Measurements from ENCODE around the gene UTF1.
"Not testable (repeated sequence)": the region's sequence is repeated elsewhere in the genome, so short reads cannot be mapped to it uniquely, and the experiment has no call there.

Gene UTF1

DNA sequence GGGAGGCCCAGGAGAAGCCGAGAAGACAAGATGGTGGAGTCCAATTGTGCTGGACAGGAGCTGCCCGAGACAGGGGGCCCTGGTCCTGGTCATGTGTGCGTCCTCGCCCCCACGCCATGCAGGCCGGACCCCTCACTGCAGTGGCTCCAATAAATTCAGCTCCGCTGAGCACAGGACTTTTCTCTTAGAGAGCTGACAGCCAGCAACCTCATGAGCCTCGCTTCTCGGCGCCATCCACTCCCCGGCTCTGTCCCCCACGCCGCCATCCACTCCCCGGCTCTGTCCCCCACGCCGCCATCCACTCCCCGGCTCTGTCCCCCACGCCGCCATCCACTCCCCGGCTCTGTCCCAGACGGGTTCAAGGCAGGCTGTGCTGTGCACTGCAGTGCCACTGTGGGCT, 2.8 kb upstream of the UTF1 start:
- DNase-seq (ENCODE audit: low spot score), result no peak

DNA sequence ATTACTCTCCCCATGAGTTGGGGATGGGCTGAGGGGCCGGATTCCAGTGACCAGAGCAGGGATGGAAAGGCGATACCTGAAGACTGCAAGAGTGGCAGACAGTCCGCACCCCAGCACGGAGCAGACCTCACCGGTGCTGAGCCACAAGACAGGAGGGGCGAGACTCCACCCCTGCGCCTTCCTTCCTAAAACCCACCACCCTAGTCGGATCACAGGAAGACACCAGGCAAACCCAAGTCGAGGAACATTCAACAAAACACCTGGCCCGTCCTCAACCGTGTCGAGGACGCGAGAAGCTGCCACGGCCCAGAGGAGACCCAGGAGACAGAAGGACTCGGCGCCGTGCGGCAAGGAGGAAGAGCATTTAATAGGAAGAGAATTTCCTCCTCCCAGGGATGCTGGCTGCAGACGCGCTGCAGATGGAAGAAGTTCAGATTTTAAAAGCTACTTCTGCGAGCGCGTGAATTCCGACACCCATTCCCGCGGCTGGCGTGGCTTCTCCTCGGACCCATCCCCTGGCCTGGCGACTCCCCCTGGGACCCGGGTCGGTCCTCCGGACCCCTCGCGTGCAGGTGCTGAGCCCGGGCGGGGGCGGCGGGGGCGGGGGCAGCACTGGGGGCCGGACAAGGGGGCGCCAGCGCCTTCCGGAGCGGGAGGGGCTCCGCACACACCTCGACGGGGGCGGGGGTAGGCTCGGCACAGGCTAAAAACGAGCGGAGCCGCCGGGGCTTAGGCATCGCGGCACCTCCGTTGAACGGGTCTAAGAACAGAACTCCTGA, 563 bp upstream of the UTF1 start:
- no peak for DNase-seq (ENCODE audit: low spot score)

DNA sequence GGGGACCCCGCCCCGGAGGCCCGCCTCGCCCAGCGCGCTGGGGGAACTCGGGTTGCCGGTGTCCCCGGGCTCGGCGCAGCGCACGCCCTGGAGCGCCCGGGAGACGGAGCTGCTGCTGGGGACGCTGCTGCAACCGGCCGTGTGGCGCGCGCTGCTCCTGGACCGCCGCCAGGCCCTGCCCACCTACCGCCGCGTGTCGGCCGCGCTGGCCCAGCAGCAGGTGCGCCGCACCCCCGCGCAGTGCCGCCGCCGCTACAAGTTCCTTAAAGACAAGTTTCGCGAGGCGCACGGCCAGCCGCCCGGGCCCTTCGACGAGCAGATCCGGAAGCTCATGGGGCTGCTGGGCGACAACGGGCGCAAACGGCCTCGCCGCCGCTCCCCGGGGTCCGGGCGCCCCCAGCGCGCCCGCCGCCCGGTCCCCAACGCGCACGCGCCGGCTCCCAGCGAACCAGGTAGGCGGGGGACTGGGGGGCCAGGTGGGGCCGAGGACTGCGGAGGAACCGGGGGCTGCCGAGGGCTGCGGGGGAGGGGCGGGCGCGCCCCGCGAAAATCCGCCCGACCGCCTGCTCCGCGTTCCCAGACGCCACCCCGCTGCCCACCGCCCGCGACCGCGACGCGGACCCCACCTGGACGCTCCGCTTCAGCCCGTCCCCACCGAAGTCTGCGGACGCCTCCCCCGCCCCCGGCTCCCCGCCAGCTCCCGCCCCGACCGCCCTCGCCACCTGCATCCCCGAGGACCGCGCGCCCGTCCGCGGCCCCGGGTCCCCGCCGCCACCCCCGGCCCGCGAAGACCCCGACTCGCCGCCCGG, 574 bp downstream of the UTF1 start:
- no peak for DNase-seq (ENCODE audit: low spot score)

DNA sequence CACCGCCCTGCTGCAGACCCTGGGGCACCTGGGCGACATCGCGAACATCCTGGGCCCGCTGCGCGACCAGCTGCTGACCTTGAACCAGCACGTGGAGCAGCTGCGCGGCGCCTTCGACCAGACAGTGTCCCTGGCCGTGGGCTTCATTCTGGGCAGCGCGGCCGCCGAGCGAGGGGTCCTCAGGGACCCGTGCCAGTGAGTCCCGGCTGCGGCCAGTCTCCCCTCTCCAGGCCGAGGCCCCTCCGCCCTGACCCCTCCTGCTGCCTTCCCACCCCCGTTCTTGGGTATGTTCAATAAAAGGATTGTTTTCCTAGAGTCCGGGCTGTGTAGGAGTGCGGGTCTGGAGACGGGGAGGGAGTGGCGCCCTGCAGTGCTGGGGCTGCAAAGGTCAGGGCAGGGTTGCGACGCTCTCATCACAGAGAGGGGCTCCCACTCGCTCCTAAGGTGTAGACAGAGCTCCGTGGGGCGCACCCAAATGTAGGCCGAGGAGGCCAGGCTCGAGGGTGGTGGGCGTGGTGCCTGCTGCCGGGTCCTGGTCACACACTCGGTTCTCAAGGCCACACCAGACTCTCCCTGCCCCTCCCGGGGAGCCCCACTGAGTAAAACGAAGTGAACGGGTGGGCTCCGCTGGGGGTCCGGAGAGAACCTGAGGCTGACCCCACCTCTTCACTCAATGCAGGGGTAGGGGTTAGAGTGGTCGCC, 1.4 kb downstream of the UTF1 start:
- no peak for DNase-seq (ENCODE audit: low spot score)

DNA sequence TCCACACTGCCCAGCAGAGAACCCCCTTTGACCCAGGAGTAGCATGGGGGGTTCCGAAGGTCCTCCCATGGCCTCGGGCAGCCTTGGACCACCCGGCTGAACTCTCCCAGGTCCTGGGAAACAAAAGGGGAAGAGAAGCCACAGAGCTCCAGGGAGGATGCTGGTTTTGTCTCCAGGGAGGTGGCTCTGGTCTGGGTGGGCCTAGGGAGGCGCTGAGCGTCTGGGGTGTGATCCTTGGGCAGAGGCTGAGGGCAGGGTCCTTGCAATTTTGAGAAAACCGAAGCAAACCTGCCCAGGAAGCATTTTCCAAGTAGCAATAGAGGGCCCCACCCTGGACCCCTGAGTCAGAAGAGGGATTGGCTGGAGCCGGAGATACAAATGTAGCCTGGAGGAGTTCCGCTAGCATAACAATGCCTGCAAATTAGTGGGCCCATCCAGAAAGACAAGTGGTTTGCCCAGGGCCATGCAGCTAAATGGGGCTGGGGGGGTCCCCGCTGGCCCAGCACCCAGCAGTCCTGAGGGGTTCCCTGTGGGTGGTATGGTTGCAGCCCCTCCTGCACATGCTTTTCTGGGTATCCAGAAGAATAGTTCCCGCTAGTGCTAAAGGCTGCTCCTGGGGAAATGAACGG, 2.0 kb downstream of the UTF1 start:
- no peak for DNase-seq (ENCODE audit: low spot score)

DNA sequence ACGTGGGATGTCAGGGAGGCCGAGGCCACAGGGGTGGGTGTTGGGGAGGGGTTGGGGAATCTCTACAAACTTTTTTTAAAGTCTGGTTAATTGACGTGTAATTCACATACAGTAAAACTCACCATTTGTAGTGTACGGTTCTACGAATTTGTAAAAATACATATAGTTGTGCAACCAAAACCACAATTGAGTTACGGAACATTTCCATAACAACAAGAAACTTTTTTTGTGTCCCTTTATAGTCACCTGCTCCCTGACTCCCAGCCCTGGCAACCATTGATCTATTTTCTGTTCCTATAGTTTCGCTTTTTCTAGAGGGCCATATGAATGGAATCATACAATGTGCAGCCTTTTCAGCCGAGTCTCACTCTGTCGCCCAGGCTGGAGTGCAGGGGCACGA, 4.8 kb downstream of the UTF1 start:
- not testable (repeated sequence) for DNase-seq (ENCODE audit: low spot score)

DNA sequence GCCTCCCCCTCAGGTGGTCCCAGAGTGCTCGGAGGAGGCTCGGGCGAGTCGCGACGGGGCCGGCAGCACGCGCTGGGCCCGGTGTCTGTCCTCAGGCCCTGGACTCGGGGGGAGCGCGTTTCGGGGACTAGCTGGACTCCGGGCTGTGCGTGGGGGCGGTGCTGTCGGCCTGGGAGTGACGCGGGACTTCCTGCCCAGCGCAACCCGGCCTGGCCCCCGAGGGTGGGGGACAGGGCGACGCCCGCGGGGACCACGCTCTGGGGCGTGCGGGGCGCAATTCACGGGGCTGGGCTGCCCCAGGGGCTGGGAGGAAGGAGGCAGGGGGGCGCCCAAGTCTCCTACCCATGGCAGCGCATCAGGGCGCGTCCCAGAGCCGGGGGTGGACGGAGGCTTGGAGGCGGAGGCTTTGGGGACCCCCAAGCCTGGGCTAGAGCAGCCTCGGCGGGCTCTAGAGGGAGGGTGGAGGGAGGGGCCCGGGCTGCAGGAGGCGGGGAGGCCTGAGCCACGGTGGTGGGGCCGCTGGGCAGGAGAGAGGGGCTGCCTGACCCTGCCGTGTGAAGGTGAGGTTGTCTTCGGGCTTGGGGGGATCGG, 5.3 kb downstream of the UTF1 start:
- no peak for DNase-seq (ENCODE audit: low spot score)

DNA sequence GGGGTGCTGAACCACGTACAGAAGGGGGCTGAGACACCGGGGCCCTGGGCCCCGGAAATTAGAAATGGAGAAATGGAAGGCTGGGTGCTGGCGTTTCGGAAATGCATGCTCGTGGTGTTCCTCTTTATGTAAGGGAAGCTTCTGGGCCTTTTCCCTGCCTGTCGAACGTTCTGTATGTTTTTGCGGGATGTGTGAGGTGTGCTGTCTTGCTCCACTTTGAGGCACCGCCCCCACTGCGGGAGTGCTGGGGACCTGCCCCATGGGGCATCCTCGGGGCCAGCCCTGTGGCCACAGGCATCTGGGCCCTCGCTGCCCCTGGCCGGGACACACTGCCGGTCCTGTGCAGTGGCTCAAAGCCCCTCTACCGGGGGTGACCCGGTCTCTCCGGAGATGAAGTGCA, 5.9 kb downstream of the UTF1 start:
- no peak for DNase-seq (ENCODE audit: low spot score)

DNA sequence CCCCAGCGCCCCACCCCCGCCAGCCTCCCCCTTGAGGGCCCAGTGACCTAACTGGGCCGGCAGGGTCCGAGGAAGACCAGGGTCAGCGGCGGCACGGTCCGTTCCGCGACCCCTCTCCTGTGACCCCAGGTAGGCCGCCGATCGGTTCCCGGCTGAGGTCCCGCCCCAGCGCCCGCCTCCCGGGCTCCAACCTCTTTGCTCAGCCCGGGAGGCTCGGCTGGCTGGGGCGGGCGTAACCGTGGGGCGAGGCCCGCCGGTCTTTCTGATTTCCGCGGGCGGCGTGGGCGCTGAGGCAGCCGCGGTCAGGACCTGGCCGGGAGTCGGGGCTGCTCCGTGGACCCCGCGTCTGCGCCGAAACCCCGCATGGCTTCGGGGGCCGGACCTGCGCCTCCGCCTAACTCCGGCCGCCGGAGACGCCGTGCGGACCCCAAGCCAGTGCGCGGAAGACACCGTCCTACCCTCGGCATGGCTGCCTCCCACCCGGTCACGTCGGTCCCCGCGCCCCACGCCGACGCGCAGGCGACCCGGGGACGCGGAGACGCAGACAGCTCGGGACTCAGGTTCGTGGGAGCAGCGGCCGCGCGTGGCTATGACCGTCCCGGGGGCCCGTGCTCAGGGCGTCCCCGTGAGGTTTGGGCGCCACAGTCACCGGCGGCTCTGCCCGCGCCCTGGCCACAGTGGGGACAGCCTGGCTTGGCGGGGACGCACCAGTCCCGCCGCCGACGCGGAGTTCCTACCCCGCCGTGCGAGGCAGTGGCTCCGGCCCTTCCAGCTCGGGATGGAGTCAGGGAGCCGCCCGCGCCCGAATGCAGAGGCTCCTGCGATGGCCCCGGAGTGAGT, 6.6 kb downstream of the UTF1 start:
- DNase-seq (ENCODE audit: low spot score), result no peak

DNA sequence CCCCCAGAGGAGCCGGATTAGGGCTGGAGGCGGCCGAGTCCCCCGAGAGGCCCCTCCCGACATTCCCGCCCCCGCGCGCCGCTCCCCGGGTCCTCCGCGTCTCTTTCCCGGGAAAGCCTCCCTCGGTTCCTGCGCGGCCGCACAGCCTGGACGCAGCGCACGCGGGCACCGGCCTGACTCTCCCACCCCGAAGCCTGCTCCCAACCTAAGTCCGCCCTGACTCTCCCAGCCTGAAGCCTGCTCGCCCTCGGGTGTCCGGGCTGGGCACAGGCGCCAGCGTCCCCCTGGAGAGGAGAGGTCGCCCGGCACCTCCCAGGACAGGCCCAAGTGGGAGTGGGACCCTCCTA, 7.2 kb downstream of the UTF1 start:
- no peak for DNase-seq (ENCODE audit: low spot score)

DNA sequence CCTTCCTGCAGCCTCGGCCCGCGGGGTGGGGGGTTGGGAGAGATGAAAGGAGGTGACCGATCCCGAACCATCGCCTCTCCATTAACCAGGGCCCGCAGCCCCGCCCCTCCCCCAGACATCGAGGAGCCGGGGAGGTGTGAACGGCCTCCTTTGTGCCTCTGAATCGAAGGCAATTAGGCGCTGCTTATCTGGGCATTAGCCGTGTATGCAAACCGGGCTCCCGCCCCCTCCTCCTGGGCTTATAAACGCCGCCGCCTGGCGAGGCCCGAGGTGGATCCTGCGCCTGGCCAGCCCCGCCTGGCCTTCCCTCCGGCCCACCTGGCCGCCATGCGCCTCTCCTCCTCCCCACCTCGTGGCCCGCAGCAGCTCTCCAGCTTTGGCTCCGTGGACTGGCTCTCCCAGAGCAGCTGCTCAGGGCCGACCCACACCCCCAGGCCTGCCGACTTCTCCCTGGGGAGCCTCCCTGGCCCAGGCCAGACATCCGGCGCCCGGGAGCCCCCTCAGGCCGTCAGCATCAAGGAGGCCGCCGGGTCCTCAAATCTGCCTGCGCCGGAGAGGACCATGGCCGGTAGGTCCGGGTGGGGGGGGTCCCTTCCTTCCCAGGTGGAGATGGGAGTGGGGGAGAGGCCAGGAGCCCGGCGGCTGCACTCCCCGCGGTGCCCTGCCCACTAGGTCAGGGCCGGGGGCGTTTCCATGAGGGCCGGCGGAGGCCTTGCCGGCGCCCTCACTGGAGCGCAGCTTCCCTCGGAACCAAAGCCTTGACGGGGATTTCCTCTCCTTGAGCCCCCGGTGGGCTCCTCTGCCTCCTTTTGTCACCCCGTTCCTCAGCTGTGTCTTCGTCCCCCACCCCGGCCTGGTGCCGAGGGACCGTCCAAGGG, 7.8 kb downstream of the UTF1 start, which contains the start of gene VENTX:
TSS of gene VENTX (plus strand) at position 268 of the 878 bp plus-strand sequence. CDS start at position 328, 60 bp downstream.
- no peak for DNase-seq (ENCODE audit: low spot score)

DNA sequence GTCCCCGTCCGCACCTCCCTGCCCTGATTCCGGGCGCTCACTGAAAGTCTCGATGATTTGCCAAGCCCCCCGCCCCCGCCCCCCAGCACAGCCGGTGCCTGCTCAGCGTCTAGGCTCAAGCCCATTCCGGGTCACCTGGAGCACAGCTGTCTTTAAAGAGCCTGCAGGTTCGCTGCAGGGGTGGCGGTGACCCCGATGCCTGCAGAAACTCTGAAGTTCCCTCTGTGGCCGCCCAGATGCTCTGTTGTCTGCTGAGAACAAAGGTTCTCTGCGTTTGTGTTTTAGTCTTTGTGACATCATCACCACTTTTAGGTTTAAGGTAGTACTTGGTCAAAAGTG, 8.4 kb downstream of the UTF1 start:
- no peak for DNase-seq (ENCODE audit: low spot score)

DNA sequence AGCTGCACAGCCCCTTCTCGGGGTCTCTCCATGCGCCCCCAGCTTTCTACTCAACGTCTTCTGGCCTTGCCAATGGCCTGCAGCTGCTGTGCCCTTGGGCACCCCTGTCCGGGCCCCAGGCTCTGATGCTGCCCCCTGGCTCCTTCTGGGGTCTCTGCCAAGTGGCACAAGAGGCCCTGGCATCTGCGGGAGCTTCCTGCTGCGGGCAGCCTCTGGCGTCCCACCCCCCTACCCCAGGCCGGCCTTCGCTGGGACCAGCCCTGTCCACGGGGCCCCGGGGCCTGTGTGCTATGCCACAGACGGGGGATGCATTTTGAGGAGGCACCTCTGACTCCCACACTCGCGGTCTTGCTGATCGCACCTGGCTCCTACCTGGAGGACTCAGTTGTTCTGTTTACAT, 10.0 kb downstream of the UTF1 start:
- no peak for DNase-seq (ENCODE audit: low spot score)

DNA sequence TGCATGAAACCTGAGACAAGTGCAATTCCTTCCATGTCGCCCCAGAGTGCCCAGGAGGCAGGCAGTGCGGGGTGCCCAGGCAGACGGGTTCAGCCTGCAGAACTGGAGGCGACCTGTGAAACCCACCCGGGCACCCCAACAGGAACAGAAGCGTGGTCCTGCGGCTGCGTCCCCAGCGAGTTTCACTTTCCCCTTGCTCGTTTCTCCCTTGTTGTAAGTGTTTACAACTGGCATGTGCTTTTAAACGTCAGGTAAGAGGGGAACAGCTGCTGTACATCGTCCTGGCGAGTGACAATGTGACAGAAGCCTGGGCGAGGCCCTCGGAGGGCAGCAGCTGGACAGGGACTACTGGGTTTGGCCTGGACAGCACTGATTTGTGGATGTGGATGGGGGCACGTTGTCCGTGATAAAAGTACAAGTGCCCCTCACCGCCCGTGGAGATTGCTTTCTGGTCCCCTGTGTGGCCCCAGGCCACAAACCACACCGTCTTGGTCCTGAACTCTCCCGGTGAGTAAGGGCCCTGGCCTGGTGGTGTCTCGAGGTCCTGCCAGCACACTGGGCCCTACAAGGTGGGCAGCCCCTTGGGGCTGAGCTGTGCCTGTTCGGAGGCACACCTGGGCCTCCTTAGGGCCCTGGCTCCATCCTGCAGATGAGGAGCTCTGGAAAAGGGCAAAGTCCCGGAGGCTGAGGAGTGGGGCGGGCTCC, 11.6 kb downstream of the UTF1 start:
- DNase-seq (ENCODE audit: low spot score), result no peak

DNA sequence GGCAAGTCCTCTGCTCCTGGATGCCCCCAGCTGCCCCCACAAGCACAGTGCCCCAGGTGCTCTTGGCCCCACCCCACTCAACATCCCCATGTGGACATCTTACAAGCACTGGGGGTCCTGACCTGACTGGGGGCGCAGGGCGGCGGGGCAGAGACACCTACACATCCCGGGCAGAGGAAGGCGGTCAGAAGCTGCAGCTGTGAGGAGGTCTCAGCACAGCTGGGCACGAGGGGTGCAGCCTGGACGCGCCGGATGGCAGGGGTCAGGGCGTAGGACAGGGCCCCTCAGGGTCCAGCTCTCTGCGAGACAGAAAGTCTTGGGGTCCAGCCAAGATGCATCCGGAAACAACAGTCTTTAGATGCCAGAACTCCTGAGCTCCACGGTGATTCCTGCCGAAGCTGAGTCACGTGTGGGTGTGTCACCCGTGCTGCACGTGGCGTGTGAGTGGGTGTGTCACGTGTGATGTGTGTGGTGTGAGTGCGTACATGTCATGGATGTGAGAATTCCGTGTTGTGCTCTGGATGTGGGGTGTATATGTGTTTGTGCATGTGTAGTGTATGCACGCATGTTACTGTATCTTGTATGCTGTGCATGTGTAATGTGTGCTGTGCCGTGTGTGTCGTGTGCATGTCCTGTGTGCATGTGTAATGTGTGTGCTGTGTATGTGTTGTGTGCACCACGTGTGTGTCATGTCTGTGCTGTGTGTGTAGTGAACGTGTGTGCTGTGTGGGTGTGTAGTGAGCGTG, 12.8 kb downstream of the UTF1 start:
- no peak for DNase-seq (ENCODE audit: low spot score)

DNA sequence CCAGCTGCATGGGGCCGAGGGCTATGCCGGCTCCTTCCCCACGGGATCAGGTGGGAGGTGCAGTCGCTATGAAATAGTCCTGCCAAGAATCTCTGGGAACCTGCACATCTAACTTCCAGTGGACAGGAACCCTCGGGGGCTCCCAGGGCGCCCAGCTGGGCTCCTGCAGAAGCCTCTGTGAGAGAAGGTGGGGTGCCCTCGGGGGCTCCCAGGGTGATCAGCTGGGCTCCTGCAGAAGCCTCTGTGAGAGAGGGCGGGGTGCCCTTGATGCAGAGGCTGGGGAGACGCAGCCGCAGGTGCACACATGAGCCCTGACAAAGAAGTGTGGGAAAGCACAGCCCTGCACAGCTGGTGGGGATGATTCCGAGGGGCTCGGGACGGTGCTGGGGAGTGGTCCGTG, 13.6 kb downstream of the UTF1 start:
- DNase-seq (ENCODE audit: low spot score), result no peak

DNA sequence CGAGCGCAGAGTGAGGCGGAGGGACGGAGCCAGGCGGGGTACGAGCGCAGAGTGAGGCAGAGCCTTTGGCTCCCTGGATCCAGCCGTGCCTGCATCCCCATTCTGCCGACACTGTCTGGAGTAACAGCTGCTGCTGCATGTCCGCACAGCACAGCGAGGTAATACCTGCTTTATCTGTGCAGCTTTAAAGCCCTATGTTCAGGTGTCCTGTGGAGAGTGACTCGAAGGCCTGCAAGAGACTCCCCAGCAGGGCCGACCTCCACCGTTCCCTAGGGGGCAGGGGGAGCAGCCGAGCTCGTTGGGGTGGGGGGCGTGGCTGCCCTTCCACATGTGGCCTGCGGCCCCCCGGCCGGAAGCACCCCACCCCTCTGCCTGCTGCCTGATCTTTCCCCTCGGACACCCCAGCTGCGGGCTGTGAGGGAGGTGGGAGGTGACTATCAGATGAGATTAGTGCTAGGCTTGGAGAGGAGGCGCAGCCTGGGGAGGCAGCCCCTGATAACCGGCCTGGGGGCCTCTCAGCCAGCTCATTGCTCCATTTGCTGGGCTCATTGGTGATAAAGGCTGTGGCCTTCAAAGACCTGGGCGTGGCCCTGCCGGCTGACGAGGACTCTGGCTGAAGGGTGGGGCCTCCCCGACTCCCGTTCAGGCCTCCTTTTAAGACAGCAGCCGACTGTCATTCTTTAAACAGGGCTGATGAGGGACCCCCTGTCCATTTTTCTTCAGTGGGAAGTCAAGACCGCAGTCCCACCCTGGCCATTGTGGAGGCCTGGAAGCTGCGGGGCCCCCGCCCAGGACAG, 15.6 kb downstream of the UTF1 start:
- peak; percentile 51 for DNase-seq (ENCODE audit: low spot score)

DNA sequence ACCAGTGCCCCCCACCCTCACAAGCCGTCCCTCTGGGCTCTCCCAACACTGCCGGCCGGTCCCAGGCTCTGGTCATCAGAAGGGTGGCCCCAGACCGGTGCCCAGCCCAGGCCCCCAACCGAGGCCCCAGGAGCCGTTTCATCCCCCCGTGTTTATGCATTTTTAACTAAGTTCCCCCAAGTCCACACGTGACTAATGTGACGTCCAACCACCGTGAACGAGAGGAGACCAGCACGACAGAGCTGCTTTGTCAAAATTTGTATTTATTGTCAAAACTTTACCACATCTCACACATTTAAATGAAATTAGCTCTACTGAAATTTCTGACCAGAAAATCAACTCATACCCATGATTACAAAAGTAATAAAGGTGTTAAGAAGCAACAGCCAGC, 16.2 kb downstream of the UTF1 start:
- DNase-seq (ENCODE audit: low spot score), result no peak
